Measurements from ENCODE around the gene NCF4.
A peak's percentile ranks its signal among the peaks of the same experiment; 100 is the strongest.

NCF4 gene

GRCh38 chr22:36922105-36922608 is 61.4 kb downstream of the NCF4 start:
- peak; percentile 12 for DNase-seq (ENCODE audit: low spot score)

GRCh38 chr22:36922711-36923110 is 61.9 kb downstream of the NCF4 start:
- DNase-seq (ENCODE audit: low spot score), result no peak

- no peak for DNase-seq (ENCODE audit: low spot score)
Observed at GRCh38 chr22:36923131-36923788, 62.5 kb downstream of the NCF4 start.

GRCh38 chr22:36924151-36924698 is 63.4 kb downstream of the NCF4 start:
- no peak for DNase-seq (ENCODE audit: low spot score)

- no peak for DNase-seq (ENCODE audit: low spot score)
Observed at GRCh38 chr22:36925388-36926290, 64.8 kb downstream of the NCF4 start.

GRCh38 chr22:36926309-36926708 is 65.5 kb downstream of the NCF4 start:
- no peak for DNase-seq (ENCODE audit: low spot score)

DNA sequence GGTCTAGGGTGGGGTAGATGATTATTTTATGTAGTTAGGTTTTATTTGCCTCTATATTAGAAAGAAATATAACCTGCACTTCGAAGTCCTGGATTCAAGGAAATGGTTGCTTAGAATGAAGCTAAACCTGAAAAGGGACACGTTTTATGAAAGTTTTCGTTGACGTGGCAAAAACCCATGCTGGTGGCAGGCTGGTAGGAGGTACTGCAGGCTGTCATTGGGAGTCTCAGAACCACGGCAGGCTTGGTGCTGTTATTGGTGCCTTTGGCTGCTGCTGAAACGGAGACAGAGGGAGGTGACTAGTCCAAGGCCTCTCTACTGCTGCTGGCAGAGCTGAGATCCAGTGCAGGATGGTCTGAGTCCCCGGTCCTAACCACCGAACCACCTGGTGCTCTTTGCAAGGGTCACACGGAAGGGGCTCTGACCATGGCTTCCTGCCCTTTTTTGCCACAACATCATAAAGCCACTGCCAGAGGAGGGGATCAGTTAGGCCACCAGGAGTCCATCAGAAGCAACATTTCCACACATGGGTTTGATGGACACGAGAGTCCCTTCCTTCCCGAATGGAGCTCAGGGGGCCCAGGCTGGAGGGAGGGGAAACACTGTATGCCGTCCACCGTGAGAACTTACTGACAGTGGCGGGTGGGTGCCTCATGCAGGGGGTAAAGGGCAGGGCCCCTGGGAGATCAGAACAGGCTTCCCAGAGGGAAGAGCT is 66.1 kb downstream of the NCF4 start:
- DNase-seq (ENCODE audit: low spot score), result no peak
